ENCODE results near the gene CCDC171. TPM values are rescaled to one million over a fixed set of nuclear protein-coding genes. Genes with fewer than 3 reads are reported as not detected.
"Not testable (repeated sequence)": the region's sequence is repeated elsewhere in the genome, so short reads cannot be mapped to it uniquely, and the experiment has no call there.

Gene CCDC171
- polyA plus RNA-seq, 1 donor: 3.7 TPM

- H3K36me3 ChIP-seq (ENCODE audit: control insufficient read depth, insufficient read depth, low read length): no peaks in the 10 kb centered on the region
- H3K9me3 ChIP-seq (ENCODE audit: control insufficient read depth, low read depth, low read length): no peaks in the 10 kb centered on the region
- H3K4me1 ChIP-seq (ENCODE audit: control insufficient read depth, insufficient read depth, low read length): no peaks in the 10 kb centered on the region
- H3K27ac ChIP-seq (ENCODE audit: low read length): no peak overlapping the region
- no peak for DNase-seq
- no peak overlapping the region for H3K4me3 ChIP-seq (ENCODE audit: low read length)
- WGBS (ENCODE audit: insufficient coverage, low lambda C conversion rate): 94% methylated on average over 2 of the region's 3 CpGs
- no peaks in the 10 kb centered on the region for H3K27me3 ChIP-seq (ENCODE audit: control insufficient read depth, insufficient read depth, low read length)
Observed at GRCh38 chr9:15522130-15522755, 30.6 kb upstream of the CCDC171 start.

GRCh38 chr9:15524845-15525455 is 27.9 kb upstream of the CCDC171 start:
- WGBS (ENCODE audit: insufficient coverage, low lambda C conversion rate): 77% methylated on average over 5 of the region's 8 CpGs

GRCh38 chr9:15525958-15526357 is 26.9 kb upstream of the CCDC171 start:
- Histone ChIP-seq H3K4me1 (ENCODE audit: control insufficient read depth, insufficient read depth, low read length) (no peaks in the 10 kb centered on the region), H3K4me3 (ENCODE audit: low read length) (no peak overlapping the region), H3K36me3 (ENCODE audit: control insufficient read depth, insufficient read depth, low read length) (no peaks in the 10 kb centered on the region), H3K27me3 (ENCODE audit: control insufficient read depth, insufficient read depth, low read length) (no peaks in the 10 kb centered on the region), H3K27ac (ENCODE audit: low read length) (no peak overlapping the region), H3K9me3 (ENCODE audit: control insufficient read depth, low read depth, low read length) (no peaks in the 10 kb centered on the region)
- 43% methylated on average over 1 of the region's 2 CpGs for WGBS (ENCODE audit: insufficient coverage, low lambda C conversion rate)
- DNase-seq: no peak

More at GRCh38 chr9:15524845-15525455, 27.9 kb upstream of the CCDC171 start:
- no peak for DNase-seq
- H3K9me3 ChIP-seq (ENCODE audit: control insufficient read depth, low read depth, low read length): no peaks in the 10 kb centered on the region
- no peak overlapping the region for H3K4me3 ChIP-seq (ENCODE audit: low read length)
- H3K27ac ChIP-seq (ENCODE audit: low read length): no peak overlapping the region
- no peaks in the 10 kb centered on the region for H3K4me1 ChIP-seq (ENCODE audit: control insufficient read depth, insufficient read depth, low read length)
- H3K36me3 ChIP-seq (ENCODE audit: control insufficient read depth, insufficient read depth, low read length): no peaks in the 10 kb centered on the region
- H3K27me3 ChIP-seq (ENCODE audit: control insufficient read depth, insufficient read depth, low read length): no peaks in the 10 kb centered on the region

- not testable (repeated sequence) for H3K4me1 ChIP-seq (ENCODE audit: control insufficient read depth, insufficient read depth, low read length); H3K36me3 ChIP-seq (ENCODE audit: control insufficient read depth, insufficient read depth, low read length); DNase-seq; H3K27me3 ChIP-seq (ENCODE audit: control insufficient read depth, insufficient read depth, low read length); H3K9me3 ChIP-seq (ENCODE audit: control insufficient read depth, low read depth, low read length); H3K4me3 ChIP-seq (ENCODE audit: low read length); H3K27ac ChIP-seq (ENCODE audit: low read length)
- no CpG with 5 or more reads among the region's 5 CpGs for WGBS (ENCODE audit: insufficient coverage, low lambda C conversion rate)
Observed at GRCh38 chr9:15527035-15527434, 25.8 kb upstream of the CCDC171 start.

- WGBS (ENCODE audit: insufficient coverage, low lambda C conversion rate): no CpG with 5 or more reads among the region's 4 CpGs
- no peaks in the 10 kb centered on the region for H3K4me1 ChIP-seq (ENCODE audit: control insufficient read depth, insufficient read depth, low read length)
- no peaks in the 10 kb centered on the region for H3K9me3 ChIP-seq (ENCODE audit: control insufficient read depth, low read depth, low read length)
- H3K4me3 ChIP-seq (ENCODE audit: low read length): no peak overlapping the region
- H3K27ac ChIP-seq (ENCODE audit: low read length): no peak overlapping the region
- no peaks in the 10 kb centered on the region for H3K27me3 ChIP-seq (ENCODE audit: control insufficient read depth, insufficient read depth, low read length)
- no peak for DNase-seq
- no peaks in the 10 kb centered on the region for H3K36me3 ChIP-seq (ENCODE audit: control insufficient read depth, insufficient read depth, low read length)
Observed at GRCh38 chr9:15529566-15530324, 23.1 kb upstream of the CCDC171 start.

- no CpG with 5 or more reads among the region's 1 CpG for WGBS (ENCODE audit: insufficient coverage, low lambda C conversion rate)
- no peak overlapping the region for H3K4me3 ChIP-seq (ENCODE audit: low read length)
- no peaks in the 10 kb centered on the region for H3K36me3 ChIP-seq (ENCODE audit: control insufficient read depth, insufficient read depth, low read length)
- no peaks in the 10 kb centered on the region for H3K27me3 ChIP-seq (ENCODE audit: control insufficient read depth, insufficient read depth, low read length)
- no peaks in the 10 kb centered on the region for H3K9me3 ChIP-seq (ENCODE audit: control insufficient read depth, low read depth, low read length)
- no peak overlapping the region for H3K27ac ChIP-seq (ENCODE audit: low read length)
- no peaks in the 10 kb centered on the region for H3K4me1 ChIP-seq (ENCODE audit: control insufficient read depth, insufficient read depth, low read length)
- no peak for DNase-seq
Observed at GRCh38 chr9:15531380-15531779, 21.5 kb upstream of the CCDC171 start.

GRCh38 chr9:15541872-15542271 is 11.0 kb upstream of the CCDC171 start:
- no peaks in the 10 kb centered on the region for H3K36me3 ChIP-seq (ENCODE audit: control insufficient read depth, insufficient read depth, low read length)
- WGBS (ENCODE audit: insufficient coverage, low lambda C conversion rate): no CpG with 5 or more reads among the region's 2 CpGs
- H3K4me1 ChIP-seq (ENCODE audit: control insufficient read depth, insufficient read depth, low read length): no peaks in the 10 kb centered on the region
- DNase-seq: no peak
- no peaks in the 10 kb centered on the region for H3K9me3 ChIP-seq (ENCODE audit: control insufficient read depth, low read depth, low read length)
- H3K27me3 ChIP-seq (ENCODE audit: control insufficient read depth, insufficient read depth, low read length): no peaks in the 10 kb centered on the region
- H3K4me3 ChIP-seq (ENCODE audit: low read length): no peak overlapping the region
- no peak overlapping the region for H3K27ac ChIP-seq (ENCODE audit: low read length)

GRCh38 chr9:15542624-15543023 is 10.2 kb upstream of the CCDC171 start:
- Histone ChIP-seq H3K4me1 (ENCODE audit: control insufficient read depth, insufficient read depth, low read length) (no peaks in the 10 kb centered on the region), H3K36me3 (ENCODE audit: control insufficient read depth, insufficient read depth, low read length) (no peaks in the 10 kb centered on the region), H3K27ac (ENCODE audit: low read length) (no peak overlapping the region), H3K4me3 (ENCODE audit: low read length) (no peak overlapping the region), H3K27me3 (ENCODE audit: control insufficient read depth, insufficient read depth, low read length) (no peaks in the 10 kb centered on the region), H3K9me3 (ENCODE audit: control insufficient read depth, low read depth, low read length) (no peaks in the 10 kb centered on the region)
- DNase-seq: no peak
- 100% methylated on average over 1 of the region's 2 CpGs for WGBS (ENCODE audit: insufficient coverage, low lambda C conversion rate)

GRCh38 chr9:15543047-15543813 is 9.6 kb upstream of the CCDC171 start:
- H3K27me3 ChIP-seq (ENCODE audit: control insufficient read depth, insufficient read depth, low read length): no peaks in the 10 kb centered on the region
- H3K9me3 ChIP-seq (ENCODE audit: control insufficient read depth, low read depth, low read length): no peaks in the 10 kb centered on the region
- no peak overlapping the region for H3K4me3 ChIP-seq (ENCODE audit: low read length)
- H3K4me1 ChIP-seq (ENCODE audit: control insufficient read depth, insufficient read depth, low read length): no peaks in the 10 kb centered on the region
- H3K27ac ChIP-seq (ENCODE audit: low read length): no peak overlapping the region
- no peaks in the 10 kb centered on the region for H3K36me3 ChIP-seq (ENCODE audit: control insufficient read depth, insufficient read depth, low read length)
- no peak for DNase-seq
- no CpG with 5 or more reads among the region's 4 CpGs for WGBS (ENCODE audit: insufficient coverage, low lambda C conversion rate)

GRCh38 chr9:15549611-15550010 is 3.2 kb upstream of the CCDC171 start:
- no peak overlapping the region for H3K4me3 ChIP-seq (ENCODE audit: low read length)
- H3K36me3 ChIP-seq (ENCODE audit: control insufficient read depth, insufficient read depth, low read length): no peaks in the 10 kb centered on the region
- peaks cover 4% of the 10 kb centered on the region for H3K4me1 ChIP-seq (ENCODE audit: control insufficient read depth, insufficient read depth, low read length)
- WGBS (ENCODE audit: insufficient coverage, low lambda C conversion rate): 100% methylated on average over 1 of the region's 2 CpGs
- H3K9me3 ChIP-seq (ENCODE audit: control insufficient read depth, low read depth, low read length): no peaks in the 10 kb centered on the region
- no peak overlapping the region for H3K27ac ChIP-seq (ENCODE audit: low read length)
- no peak for DNase-seq
- H3K27me3 ChIP-seq (ENCODE audit: control insufficient read depth, insufficient read depth, low read length): peaks cover 2% of the 10 kb centered on the region
